NCI-H2227 treated with DMSO at 0.1 percent for 48 hours (cell line): ENCODE measurements around the gene GPRASP3.

Experiments used
- DNase-seq: peaks from one replicate; lab custom pipeline; 2025; lab: John Stamatoyannopoulos, UW

Gene GPRASP3

GRCh38 chrX:102745857-102746584, 25.5 kb downstream of the GPRASP3 start:
- peak; percentile 75 for DNase-seq

- no peak for DNase-seq
Observed at GRCh38 chrX:102765217-102765616, 44.7 kb downstream of the GPRASP3 start.

DNA sequence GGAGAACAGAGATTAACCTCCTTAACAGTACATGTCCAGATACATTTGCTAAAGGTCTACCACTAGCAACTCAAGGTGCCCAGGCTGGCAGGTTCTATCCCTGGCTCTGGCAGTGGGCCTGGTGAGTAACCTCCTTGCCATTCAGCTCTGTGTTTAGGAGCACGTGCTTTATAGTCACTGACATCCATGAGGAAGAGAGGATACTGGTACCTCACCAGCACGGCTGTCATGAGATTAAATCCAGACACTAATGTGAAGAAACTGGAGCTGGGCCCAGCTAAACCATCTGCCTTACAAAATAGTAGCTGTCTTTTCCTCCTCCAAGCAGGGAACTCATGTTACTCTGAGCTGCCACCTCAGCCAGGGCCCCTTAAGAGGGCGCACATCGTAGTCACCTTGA, 45.3 kb downstream of the GPRASP3 start:
- DNase-seq, result no peak

- no peak for DNase-seq
Observed at GRCh38 chrX:102767287-102767686, 46.7 kb downstream of the GPRASP3 start.

DNA sequence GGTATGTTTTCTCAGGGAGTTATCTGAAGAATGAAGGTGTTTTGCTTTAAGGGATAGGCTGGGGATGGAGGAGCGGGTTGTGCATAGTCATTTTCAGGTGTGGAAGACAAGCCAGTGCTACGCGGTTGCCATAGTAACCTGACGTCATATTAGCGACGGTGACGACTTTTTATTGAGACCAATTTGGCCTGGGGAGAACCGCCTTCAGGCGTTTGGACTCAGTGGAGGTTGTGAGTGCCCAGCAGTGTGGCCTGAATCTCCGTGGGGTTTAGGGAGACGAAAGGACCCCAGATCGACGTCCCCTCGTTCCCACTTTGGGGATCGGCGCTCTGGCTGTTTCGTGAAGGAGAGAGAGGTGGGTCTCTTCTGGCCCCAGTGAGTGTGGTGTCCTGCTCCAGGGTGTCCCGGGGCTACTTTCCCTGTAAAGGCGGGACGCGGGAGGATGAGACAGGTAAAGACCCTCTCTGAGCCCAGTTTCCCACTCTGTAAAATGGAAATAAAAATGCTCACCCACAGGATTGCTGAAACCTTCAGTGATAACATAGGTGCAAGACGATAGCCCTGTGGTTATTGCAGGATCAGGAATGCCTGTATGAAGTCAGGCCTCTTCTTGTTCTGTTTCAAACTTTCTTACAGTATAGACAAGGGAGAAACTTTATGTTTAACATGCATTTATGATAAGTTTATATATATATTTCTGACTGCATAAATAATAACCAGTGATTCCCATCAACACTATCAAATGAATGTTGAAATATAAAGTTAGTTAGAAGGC, 48.6 kb downstream of the GPRASP3 start:
- DNase-seq, result peak; percentile 96
